Measurements from ENCODE around the gene MGA.

The MGA gene

GRCh38 chr15:41777421-41777973, 117.3 kb downstream of the MGA start:
- TF ChIP-seq CTCF (IDR thresholded peaks at IDR 0.05; ENCODE audit: insufficient read depth, low read depth, low read length, missing control alignments): no peak
- DNase-seq (ENCODE audit: low read depth): no peak
- no peak overlapping the region for H3K4me3 ChIP-seq (ENCODE audit: low read depth, low read length)

- DNase-seq (ENCODE audit: low read depth): no peak
- TF ChIP-seq CTCF (IDR thresholded peaks at IDR 0.05; ENCODE audit: insufficient read depth, low read depth, low read length, missing control alignments): no peak
- no peak overlapping the region for H3K4me3 ChIP-seq (ENCODE audit: low read depth, low read length)
Measured at GRCh38 chr15:41778521-41778920, 118.3 kb downstream of the MGA start.

- no peak for TF ChIP-seq CTCF (IDR thresholded peaks at IDR 0.05; ENCODE audit: insufficient read depth, low read depth, low read length, missing control alignments)
- DNase-seq (ENCODE audit: low read depth): no peak
- no peak overlapping the region for H3K4me3 ChIP-seq (ENCODE audit: low read depth, low read length)
Measured at GRCh38 chr15:41779662-41780157, 119.5 kb downstream of the MGA start.

- no peak overlapping the region for H3K4me3 ChIP-seq (ENCODE audit: low read depth, low read length)
- no peak for DNase-seq (ENCODE audit: low read depth)
- TF ChIP-seq CTCF (IDR thresholded peaks at IDR 0.05; ENCODE audit: insufficient read depth, low read depth, low read length, missing control alignments): no peak
Measured at GRCh38 chr15:41780266-41780665, 120.1 kb downstream of the MGA start.

GRCh38 chr15:41780727-41781126, 120.5 kb downstream of the MGA start:
- TF ChIP-seq CTCF (IDR thresholded peaks at IDR 0.05; ENCODE audit: insufficient read depth, low read depth, low read length, missing control alignments): no peak
- no peak for DNase-seq (ENCODE audit: low read depth)
- H3K4me3 ChIP-seq (ENCODE audit: low read depth, low read length): no peak overlapping the region

GRCh38 chr15:41782371-41783282, 122.4 kb downstream of the MGA start:
- DNase-seq (ENCODE audit: low read depth): peak; percentile 44
- H3K4me3 ChIP-seq (ENCODE audit: low read depth, low read length): no peak overlapping the region
- no peak for TF ChIP-seq CTCF (IDR thresholded peaks at IDR 0.05; ENCODE audit: insufficient read depth, low read depth, low read length, missing control alignments)

Measured in GM12865 (cell line).